GM19463 (cell line): ENCODE measurements around the gene TMEM97.
A peak's percentile ranks its signal among the peaks of the same experiment; 100 is the strongest.
"Not testable (repeated sequence)": the region's sequence is repeated elsewhere in the genome, so short reads cannot be mapped to it uniquely, and the experiment has no call there.

Experiments used
- ATAC-seq: cut with Tn5 transposase; IDR thresholded peaks from one replicate; pipeline ENCODE4 v1.9.1; 2021; ENCODE audit warnings: mild to moderate bottlenecking, moderate library complexity; ENCODE audit not compliant: unreplicated experiment

The TMEM97 gene

DNA sequence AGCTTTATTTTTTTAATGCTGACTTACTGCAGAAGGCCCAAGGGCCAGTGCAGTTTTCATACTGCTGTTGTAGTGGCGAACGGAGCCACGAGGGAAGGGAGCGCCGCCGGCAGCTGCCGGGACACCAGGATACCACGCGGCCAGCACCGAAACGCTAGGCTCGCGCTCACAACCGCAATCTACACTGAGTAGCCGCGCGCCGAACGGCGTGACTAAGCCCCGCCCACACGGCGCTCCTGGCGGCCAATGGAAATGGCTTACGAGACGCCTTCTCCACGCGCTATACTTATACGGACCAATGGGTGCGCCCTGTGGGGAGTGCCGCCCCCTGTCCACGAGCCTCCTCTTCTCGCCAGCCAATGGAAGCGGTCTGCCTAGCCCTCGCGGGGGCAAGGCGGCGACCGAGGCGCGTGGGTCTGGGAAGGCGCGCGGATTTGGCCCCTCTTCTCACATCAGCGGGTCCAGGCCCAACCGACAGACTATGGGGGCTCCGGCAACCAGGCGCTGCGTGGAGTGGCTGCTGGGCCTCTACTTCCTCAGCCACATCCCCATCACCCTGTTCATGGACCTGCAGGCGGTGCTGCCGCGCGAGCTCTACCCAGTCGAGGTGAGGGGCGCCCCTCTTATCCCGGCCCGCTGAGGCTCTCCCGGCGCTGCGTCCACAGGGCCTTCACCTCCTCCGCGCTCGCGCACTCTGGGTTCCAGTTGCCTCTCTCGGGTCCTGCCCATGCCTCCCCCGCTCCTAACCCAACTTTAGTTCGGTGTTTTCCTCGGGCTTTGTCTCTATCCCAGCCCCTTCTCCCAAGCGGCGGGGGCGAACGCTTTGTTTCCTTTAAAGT, at the start of gene TMEM97:
Gene TMEM97 (plus strand): TSS at position 442 of the 839 bp plus-strand sequence. CDS start 40 bp downstream, at position 482.
- peak; percentile 94 for ATAC-seq

DNA sequence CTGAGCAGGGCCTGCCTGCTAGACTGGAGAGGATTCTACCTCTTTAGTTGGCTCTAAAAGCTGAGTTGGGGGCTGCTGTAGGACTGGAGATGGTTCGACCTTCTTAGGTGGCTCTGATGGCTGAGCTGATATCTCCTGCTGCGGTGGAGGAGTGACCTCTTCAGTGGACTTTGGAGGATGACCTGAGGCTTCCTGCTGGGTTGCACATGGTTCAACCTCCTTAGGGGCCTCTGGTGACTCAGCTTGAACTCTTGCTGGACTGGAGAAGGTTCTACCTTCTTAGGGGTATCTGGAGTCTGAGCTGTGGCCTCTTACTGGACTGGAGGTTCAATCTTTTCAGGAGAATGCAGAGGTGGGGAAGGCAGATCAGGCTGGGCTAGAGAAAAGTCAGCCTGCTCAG, 48.9 kb upstream of the TMEM97 start:
- no peak for ATAC-seq

- no peak for ATAC-seq
These were observed 48.1 kb upstream of the TMEM97 start for GRCh38 chr17:28270926-28271325.

- no peak for ATAC-seq
These were observed 47.6 kb upstream of the TMEM97 start for GRCh38 chr17:28271431-28271830.

GRCh38 chr17:28272166-28272565, 46.8 kb upstream of the TMEM97 start:
- no peak for ATAC-seq

GRCh38 chr17:28273341-28273740, 45.7 kb upstream of the TMEM97 start:
- not testable (repeated sequence) for ATAC-seq

- ATAC-seq = no peak
These were observed 44.3 kb upstream of the TMEM97 start for GRCh38 chr17:28274591-28275265.

DNA sequence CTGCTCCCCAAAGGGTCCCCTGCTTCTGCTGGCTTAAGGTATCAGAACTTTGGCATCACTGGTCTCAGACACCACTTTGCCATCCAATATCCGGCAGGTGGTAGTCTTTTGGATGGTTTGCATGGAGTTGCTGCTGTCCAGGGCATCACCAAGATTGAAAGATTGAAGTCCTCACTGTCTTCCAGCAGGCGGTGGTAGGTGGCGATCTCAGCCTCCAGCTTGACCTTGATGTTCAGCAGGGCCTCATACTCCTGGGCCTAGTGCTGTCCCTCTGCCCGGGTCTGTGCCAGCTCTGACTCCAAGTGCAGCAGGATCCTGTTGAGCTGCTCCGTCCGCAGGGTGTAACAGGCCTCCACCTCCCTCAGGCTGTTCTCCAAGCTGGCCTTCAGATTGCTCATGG, 43.0 kb upstream of the TMEM97 start:
- ATAC-seq = no peak

- ATAC-seq = no peak
These were observed 39.6 kb upstream of the TMEM97 start for GRCh38 chr17:28279411-28279810.

GRCh38 chr17:28280826-28281225, 38.2 kb upstream of the TMEM97 start:
- ATAC-seq = no peak

DNA sequence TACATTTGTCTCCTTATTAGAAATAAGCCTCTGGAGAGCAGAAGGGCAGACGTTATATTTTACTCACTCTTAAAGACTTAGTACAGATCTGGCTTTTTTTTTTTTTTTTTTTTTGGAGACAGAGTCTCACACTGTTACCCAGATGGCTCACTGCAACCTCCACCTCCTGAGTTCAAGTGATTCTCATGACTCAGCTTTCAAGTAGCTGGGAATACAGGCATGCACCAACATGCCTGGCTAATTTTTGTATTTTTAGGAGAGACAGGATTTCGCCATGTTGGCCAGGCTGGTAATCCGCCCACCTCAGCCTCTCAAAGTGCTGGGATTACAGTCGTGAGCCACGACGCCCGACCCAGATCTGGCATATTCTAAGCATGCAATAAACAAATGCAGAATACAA, 36.4 kb upstream of the TMEM97 start:
- ATAC-seq = no peak

DNA sequence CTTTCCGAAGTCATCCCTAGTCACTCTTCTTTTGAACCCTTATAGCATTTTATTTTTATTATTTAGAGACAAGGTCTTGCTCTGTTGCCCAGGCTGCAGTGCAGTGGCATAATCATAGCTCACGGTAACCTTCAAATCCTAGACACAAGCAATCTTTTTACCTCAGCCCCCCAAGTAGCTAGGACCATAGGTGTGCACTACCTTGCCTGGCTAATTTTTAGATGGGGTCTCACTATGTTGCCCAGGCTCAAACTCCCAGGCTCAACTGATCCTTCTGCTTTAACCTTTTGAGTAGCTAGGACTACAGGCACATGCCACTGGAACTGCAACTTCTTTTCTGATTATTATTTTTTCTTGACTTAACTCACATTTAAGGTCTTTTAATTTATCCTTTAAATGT, 33.0 kb upstream of the TMEM97 start:
- ATAC-seq = no peak

- ATAC-seq = no peak
These were observed 28.3 kb upstream of the TMEM97 start for GRCh38 chr17:28290703-28291102.

- no peak for ATAC-seq
These were observed 27.1 kb upstream of the TMEM97 start for GRCh38 chr17:28291780-28292330.

DNA sequence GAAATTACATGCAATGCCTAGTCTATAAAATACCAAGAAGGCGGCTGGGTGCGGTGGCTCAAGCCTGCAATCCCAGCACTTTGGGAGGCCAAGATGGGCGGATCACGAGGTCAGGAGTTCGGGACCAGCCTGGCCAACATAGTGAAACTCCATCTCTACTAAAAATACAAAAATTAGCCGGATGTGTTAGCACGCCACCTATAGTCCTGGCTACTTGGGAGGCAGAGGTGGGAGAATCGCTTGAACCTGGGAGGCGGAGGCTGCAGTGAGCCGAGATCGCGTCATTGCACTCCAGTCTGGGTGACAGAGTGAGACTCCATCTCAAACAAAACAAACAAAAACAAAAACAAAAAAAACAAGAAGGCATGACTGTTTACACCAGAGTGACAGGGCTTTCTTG, 26.1 kb upstream of the TMEM97 start:
- ATAC-seq = not testable (repeated sequence)

GRCh38 chr17:28293994-28294393, 25.0 kb upstream of the TMEM97 start:
- ATAC-seq = no peak

GRCh38 chr17:28295677-28296578, 23.1 kb upstream of the TMEM97 start:
- no peak for ATAC-seq

DNA sequence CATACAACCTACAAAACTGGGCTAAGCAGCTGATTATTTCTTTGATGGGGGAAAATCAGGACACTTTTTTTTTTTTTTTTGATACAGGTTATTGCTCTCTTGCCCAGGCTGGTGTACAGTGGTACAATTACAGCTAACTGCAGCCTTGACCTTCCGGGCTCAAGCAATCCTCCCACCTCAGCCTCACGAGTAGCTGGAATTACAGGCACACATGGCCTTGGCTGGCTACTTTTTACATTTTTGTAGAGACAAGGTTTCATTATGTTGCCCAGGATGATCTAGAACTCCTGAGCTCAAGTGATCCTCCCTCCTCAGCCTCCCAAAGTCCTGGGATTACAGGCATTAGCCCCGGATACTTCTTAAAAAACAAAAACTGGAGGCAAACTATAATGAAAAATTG, 20.6 kb upstream of the TMEM97 start:
- ATAC-seq = no peak

DNA sequence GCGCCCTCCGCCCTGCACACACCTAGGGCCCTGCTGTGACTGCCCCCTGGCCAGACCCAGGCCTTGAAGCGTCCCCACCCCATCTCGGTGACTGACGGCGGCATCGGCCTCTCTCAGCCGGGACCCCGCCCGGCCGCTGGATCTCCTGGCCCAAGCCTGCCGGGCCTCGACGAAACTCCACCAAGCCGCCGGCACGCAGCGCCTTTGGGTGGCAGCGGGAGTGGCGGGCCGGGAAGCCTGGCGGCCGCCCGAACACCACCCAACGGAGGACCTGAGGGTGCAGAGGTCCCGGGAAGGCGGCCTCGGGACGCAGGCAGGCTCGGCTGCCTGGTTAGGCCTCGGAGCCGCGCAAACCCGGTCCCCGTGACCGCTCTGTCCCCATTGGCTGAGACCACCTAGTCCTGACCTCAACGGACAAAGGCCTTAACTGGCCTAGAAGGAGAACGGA, 12.0 kb upstream of the TMEM97 start:
- ATAC-seq = no peak

- no peak for ATAC-seq
These were observed 5.2 kb upstream of the TMEM97 start for GRCh38 chr17:28313841-28314240.
